ENCODE measurements around the gene FAHD2A.
"Not testable (repeated sequence)": the region's sequence is repeated elsewhere in the genome, so short reads cannot be mapped to it uniquely, and the experiment has no call there.

FAHD2A gene

DNA sequence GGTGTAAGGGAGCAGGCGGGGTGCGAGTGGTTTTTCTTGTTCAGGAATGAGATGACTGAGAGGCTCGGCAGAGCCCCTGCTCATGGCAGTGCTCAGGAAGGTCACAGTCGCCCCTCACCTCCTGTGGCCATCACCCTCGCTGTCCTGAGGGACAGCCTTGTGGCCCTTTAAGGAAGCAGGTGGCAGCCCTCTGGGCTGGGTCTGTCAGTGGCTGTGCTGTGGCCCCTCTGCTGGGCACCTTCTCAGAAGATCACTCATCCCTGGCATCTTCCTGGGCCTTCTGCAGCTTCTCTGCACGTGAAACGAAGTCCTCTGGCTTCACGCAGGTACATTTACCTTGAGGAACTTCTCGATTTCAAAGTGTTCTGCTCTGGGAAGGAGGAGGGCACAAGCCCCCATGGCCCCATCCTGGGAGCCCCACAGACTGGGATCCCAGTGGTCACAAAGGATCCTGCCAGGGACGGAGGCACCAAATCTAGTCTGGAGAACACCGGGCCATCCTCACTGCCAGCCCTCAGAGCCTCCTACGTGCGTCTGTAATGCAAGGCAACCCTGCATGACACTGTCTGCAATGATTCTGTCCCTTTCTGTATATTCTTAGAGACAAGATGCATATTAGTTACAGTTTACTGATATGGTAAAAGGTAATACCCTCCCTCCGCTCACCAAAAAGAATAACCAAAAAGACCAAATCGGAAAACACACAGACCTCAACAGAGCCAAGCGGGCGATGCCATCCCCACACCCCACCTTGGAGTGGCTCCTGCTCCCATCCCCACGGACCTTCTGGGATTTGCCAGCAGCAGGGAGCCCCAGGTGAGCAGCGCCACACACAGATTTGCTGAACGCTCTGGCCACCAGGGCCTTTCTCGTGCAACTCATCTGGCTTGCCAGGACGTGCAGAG is 25.9 kb upstream of the FAHD2A start:
- DNase-seq = no peak

DNA sequence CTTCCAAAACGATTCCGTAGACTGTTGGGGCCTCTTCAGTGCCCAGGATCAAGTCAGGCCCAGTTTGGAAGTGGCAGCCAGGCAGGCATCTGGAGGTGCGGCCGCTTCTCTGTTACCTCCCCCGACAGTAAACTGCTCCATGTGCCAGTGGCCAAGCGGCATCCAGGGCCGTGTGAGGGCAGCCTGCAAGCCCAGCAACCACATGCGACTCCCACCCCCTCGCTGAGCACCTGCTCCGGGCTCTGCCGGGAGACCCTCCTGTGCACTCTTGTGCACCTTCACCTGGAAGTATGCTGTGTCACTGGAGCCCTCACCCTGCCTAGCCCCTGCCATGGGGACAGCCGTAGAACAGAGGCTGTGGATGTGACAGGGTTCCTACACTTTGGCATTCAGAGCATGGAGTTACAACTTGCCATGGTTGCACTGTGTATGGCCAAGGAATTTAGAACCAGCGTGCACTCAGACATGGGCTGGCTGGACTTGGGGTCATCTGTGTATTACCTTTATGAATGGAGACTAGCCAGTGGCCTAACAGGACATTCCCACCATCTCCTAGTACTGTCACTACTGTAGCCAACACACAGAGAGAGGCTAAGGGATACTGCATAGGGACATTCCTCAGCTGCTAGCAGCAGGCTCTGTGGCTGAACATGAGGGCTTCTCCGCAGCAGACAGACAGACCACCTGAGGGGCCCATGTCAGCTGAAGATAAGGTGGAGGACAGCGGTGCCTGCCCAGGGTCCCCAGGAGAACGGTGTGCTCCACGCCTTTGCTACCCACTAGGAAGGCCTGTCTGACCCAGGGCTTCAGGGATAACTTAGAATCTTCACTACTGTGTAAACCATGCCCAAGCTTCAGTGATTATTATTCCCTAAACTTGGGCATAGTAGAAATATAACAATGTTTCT is 25.0 kb upstream of the FAHD2A start:
- no peak for DNase-seq

DNA sequence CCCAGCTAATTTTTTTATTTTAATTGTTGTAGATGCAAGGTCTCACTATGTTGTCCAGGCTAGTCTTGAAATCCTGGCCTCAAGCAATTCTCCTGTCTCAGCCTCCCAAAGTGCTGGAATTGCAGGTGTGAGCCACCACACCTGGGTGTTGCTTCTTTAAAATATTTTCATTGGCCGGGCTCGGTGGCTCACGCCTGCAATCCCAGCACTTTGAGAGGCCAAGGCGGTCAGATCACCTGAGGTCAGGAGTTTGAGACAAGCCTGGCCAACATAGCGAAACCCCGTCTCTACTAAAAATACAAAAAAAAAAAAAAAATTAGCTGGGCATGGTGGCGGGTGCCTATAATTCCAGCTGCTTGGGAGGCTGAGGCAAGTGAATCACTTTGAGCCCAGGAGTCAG is 24.2 kb upstream of the FAHD2A start:
- not testable (repeated sequence) for DNase-seq

DNA sequence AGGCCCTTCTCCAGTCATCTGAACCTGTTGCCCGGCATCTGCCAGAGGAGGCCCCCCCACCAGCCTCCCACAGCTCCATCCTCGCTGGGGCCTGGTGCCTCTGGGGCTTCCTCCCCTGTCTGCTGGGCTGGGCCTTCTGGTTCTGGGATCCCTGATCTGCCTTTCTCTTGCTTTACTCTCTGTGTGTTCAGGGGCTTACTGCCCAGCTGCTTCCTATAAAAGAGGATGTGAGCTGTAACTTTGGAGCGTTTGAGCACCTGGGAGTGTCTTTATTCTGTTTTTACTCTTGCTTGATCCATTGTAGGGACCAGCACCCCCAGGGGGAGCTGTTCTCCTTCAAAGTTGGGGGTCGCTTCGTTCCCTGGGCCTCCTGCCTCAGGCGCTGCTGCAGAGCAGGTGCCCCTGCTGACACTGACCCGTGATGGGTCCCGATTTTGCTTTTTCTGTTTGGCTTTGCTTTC is 23.1 kb upstream of the FAHD2A start:
- no peak for DNase-seq

DNA sequence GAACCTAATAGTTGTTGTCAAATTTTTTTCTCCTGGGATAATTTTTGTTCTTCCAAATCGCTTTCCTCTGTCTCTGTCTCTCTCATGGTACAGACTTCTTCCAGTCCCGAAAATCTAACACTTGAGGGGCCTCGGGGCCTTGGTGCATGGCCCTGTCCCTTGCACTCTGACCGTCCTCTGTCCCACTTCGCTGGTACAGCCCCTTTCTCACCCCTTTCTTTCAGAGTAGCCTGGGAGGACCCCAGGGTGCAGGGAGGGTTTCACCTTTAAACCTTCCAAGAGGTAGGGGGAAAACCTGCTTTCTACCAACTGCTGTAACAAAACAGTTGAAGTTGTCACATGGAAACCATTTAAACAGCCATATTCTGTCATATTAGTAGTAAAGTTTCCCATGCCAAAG is 22.2 kb upstream of the FAHD2A start:
- DNase-seq = no peak

DNA sequence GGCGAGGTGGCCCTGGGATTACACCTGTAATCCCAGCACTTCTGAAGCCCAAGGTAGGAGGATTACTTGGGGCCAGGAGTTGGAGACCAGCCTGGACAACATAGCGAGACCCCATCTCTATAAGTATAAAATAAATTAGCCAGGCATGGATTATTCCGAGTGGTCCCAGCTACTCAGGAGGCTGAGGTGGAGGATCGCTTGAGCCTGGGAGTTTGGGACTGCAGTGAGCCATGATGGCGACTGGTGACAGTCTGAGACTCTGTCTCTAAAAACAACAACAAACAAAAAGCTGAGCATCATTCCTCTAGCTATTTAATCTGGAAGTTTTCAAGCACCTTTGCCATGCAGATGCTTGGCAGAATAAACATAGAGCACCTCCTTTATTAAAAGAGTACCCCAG is 21.8 kb upstream of the FAHD2A start:
- no peak for DNase-seq

DNA sequence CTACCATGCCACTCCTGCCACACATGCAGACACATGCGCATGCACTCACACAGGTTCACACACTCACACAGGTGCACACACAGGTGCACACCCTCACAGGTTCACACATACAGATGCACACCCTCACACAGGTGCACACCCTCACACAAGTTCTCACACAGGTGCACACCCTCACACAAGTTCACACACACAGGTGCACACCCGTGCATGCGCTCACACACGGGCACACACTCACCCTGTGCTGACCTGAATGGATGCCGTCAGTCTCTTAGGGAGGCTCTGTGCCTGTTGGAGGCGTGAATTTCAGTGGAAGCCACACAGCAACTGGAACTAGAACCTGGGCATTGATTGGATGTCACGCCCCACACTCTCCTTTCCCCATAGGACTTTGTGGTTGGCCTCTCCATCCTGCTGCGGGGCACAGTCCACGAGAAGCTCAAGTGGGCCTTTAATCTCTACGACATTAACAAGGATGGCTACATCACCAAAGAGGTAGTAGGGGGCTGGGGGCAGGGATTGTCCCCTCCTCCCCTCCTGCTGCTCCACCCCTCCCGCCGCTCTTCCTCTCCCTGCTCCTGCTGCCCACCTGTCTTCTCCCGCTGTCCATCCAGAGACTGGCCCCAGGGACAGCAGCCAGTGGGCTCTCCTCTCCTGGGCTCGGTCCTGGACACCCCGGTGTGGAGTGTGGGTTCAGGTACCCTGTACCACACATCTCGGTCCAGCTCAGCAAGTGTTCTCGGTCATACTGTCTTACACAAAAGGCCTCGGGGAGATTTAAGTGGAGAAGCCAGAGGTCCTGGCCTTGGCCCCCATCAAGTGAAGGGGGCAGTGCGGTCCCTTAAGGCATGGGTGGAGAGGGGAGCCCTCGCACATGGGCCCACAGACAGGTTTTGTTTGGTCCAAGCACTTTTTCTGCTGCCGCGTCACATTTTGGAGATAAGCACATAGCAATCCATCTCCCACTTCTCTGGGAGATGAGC is 21.0 kb upstream of the FAHD2A start:
- no peak for DNase-seq

GRCh38 chr2:95382192-95382591 is 20.3 kb upstream of the FAHD2A start:
- DNase-seq = no peak

GRCh38 chr2:95382686-95383634 is 19.5 kb upstream of the FAHD2A start:
- no peak for DNase-seq

- DNase-seq = no peak
Observed at GRCh38 chr2:95383635-95384027, 18.9 kb upstream of the FAHD2A start.

DNA sequence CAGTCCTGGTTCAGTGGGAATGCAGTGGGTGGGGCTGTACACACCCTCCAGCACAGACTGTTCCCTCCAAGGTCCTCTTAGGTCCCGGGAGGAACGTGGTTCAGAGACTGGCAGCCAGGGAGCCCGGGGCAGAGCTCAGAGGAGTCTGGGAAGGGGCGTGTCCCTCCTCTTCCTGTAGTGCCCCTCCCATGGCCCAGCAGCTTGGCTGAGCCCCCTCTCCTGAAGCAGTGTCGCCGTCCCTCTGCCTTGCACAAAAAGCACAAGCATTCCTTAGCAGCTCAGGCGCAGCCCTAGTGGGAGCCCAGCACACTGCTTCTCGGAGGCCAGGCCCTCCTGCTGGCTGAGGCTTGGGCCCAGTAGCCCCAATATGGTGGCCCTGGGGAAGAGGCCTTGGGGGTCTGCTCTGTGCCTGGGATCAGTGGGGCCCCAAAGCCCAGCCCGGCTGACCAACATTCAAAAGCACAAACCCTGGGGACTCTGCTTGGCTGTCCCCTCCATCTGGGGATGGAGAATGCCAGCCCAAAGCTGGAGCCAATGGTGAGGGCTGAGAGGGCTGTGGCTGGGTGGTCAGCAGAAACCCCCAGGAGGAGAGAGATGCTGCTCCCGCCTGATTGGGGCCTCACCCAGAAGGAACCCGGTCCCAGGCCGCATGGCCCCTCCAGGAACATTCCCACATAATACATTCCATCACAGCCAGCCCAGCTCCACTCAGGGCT is 17.5 kb upstream of the FAHD2A start:
- DNase-seq = no peak

- DNase-seq = no peak
Observed at GRCh38 chr2:95385570-95385984, 16.9 kb upstream of the FAHD2A start.

GRCh38 chr2:95386031-95386430 is 16.5 kb upstream of the FAHD2A start:
- no peak for DNase-seq

GRCh38 chr2:95387358-95387757 is 15.2 kb upstream of the FAHD2A start:
- no peak for DNase-seq

GRCh38 chr2:95388091-95388692 is 14.3 kb upstream of the FAHD2A start:
- no peak for DNase-seq

DNA sequence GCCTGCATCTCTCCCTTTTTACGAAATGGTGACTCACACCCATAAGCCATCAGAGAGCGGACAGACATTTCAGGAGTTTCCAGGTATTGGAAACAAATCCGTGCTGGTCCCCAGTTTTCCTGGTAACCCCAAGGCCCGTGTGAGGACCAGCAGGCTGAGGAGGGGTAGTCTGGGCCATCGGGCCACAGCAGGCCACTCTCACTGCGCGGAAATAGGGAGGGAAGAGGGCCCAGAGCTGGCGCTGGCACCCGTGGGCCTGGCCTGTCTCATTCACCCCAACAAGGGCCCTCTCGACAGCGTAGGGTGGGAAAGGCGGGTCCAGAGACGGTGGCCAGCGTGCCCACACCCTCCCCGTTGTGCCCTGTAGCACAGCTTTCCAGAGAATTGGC is 13.7 kb upstream of the FAHD2A start:
- DNase-seq = no peak

DNA sequence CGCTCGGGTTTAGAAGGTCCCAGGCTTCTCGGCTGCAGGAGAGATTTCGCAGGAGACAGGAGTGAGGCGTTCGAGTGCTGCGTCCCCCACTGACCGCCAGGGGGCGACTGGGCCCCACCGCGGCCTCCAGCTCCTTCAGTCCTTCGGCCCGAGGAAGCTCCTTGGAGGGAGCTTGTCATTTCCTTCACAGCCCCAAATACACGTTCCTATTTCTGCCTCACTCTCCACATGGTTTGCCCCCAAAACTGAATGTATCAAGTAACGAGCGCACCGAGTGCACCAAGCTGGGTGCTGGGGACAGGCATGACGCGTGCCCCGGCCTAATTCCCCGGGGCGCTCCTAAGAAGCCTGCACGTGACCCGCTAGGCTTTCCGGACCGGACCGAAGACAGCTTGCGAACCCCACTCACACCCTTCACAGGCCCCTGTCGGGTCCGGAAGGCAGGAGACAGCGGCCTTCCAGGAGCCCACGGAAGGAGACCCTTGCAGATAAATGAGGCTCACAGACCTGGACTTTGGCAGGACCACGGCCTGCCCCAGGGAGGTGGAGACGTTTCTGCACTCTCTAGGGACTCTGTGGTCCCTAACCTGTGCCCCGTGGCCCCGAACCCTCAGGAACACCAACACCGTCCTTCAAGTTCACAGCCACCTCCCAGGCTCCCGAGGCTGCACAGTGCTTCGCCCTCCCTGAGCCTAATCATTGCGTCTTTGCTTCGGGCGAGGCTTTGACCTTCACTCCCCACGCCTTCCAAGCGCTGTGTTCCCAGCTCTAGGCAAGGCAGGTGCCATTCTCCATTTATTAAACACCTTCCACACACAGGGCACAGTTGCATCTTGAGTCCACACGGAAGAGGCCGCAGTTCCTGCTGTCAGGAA is 13.0 kb upstream of the FAHD2A start:
- DNase-seq = peak in 2 of 4 experiments; percentile 6 to 10

- DNase-seq = no peak
Observed at GRCh38 chr2:95390272-95390880, 12.1 kb upstream of the FAHD2A start.

- DNase-seq = no peak
Observed at GRCh38 chr2:95390881-95391321, 11.6 kb upstream of the FAHD2A start.

Data from activated CD4-positive, CD25-positive, alpha-beta regulatory T cell (primary cell).